CD4-positive, alpha-beta T cell (primary cell): ENCODE measurements around the gene RAB28. TPM values are rescaled to one million over a fixed set of nuclear protein-coding genes. Genes with fewer than 3 reads are reported as not detected.

Experiments
- ATAC-seq: fragments of 200-7000 bp; cut with Tn5 transposase; one replicate; pipeline ENCODE4 v1.10.0; 2022; ENCODE audit warnings: mild to moderate bottlenecking; ENCODE audit not compliant: poor library complexity
- CTCF ChIA-PET: fragments of 350-600 bp; sonication (Branson Sonifier 250); formaldehyde crosslinking; loops from one replicate; lab custom pipeline; 2021; ENCODE audit warnings: antibody characterized with exemption, inconsistent platforms; lab: Charles Lee
- POLR2A ChIA-PET: fragments of 350-600 bp; sonication (Branson Sonifier 250); formaldehyde crosslinking; loops from one replicate; lab custom pipeline; 2021; ENCODE audit warnings: antibody characterized with exemption, inconsistent platforms; lab: Charles Lee
- DNase-seq, 14 experiments: peaks; one replicate each; pipeline ENCODE4 v3.0.0-alpha.2; 2013 to 2020; ENCODE audit warnings: mixed read lengths in 2 of 14
- H3K27ac ChIP-seq, 2 donors: one replicate each; pipeline versions ENCODE4 v1.5.1 to v1.7.0; 2013; ENCODE audit warnings: low read length in 2 of 2, low read depth in 1 of 2, mild to moderate bottlenecking in 1 of 2
- H3K27me3 ChIP-seq, 2 experiments: 1 replicate in 1 of 2; 2 replicates in 1 of 2; pipeline versions ENCODE4 v1.6.1 to v1.7.0; 2013; ENCODE audit warnings: low read length in 2 of 2, control low read depth in 1 of 2, mild to moderate bottlenecking in 1 of 2, moderate library complexity in 1 of 2; ENCODE audit not compliant: insufficient read depth in 2 of 2, control insufficient read depth in 1 of 2
- H3K36me3 ChIP-seq: one replicate; pipeline ENCODE4 v1.6.1; 2013; ENCODE audit warnings: low read length, control low read depth; ENCODE audit not compliant: insufficient read depth
- H3K4me1 ChIP-seq: one replicate; pipeline ENCODE4 v1.6.1; 2013; ENCODE audit warnings: low read length, control low read depth; ENCODE audit not compliant: insufficient read depth
- H3K4me3 ChIP-seq: one replicate; pipeline ENCODE4 v1.5.1; 2013; ENCODE audit warnings: mild to moderate bottlenecking, low read length, moderate library complexity
- H3K9me3 ChIP-seq, 2 experiments: 1 replicate in 1 of 2; 2 replicates in 1 of 2; pipeline versions ENCODE4 v1.6.1 to v1.7.0; 2013; ENCODE audit warnings: low read length in 2 of 2, mild to moderate bottlenecking in 2 of 2, control low read depth in 1 of 2, moderate library complexity in 1 of 2; ENCODE audit not compliant: control insufficient read depth in 1 of 2, insufficient read depth in 1 of 2
- H3K27ac Mint-ChIP-seq: one replicate; pipeline ENCODE4 v1.8.0; 2020; ENCODE audit warnings: mixed read lengths
- H3K27me3 Mint-ChIP-seq: one replicate; pipeline ENCODE4 v1.8.0; 2021; ENCODE audit warnings: mixed read lengths
- H3K36me3 Mint-ChIP-seq: one replicate; pipeline ENCODE4 v1.8.0; 2021; ENCODE audit warnings: low read depth, mixed read lengths
- H3K4me1 Mint-ChIP-seq: one replicate; pipeline ENCODE4 v1.8.0; 2021; ENCODE audit warnings: low read depth, mixed read lengths
- H3K4me3 Mint-ChIP-seq: one replicate; pipeline ENCODE4 v1.8.0; 2020; ENCODE audit warnings: mild to moderate bottlenecking, mixed read lengths
- H3K9me3 Mint-ChIP-seq: one replicate; pipeline ENCODE4 v1.8.0; 2020; ENCODE audit warnings: mixed read lengths
- intact Hi-C, 2 experiments: fragments of 100-400 bp; cut with DNase I in 1 of 2; cut with micrococcal nuclease in 1 of 2; formaldehyde crosslinking; loops; one replicate each; pipeline versions ENCODE4 v1.15.1 to v1.9.0; 2023 to 2025; cut with DNase I, micrococcal nuclease
- total RNA-seq, 174 experiments: library from RNA in 2 of 174; stranded (reverse) in 2 of 174; gene quantifications; one replicate each; pipeline ENCODE4 v1.2.3 and lab custom pipeline; 2021 to 2026
- TF ChIP-seq, protein P1 (sequence below): fragments of 200-600 bp; IDR thresholded peaks from one replicate; pipeline ENCODE4 v1.8.0; 2022; ENCODE audit warnings: antibody characterized with exemption, mild to moderate bottlenecking

The RAB28 gene
- total RNA-seq, 2 experiments from 2014 or later, result 3.9 to 4.2 TPM

GRCh38 chr4:13325744-13326143 is 158.4 kb downstream of the RAB28 start:
- intact Hi-C loops, result no loop called here
- Mint-ChIP-seq H3K27me3 (no peaks in the 10 kb centered on the region), H3K4me3 (no peak overlapping the region), H3K27ac (no peak overlapping the region), H3K36me3 (peaks cover 53% of the 10 kb centered on the region), H3K4me1 (no peaks in the 10 kb centered on the region), H3K9me3 (peaks cover 7% of the 10 kb centered on the region)
- ChIA-PET CTCF (no interaction called here), POLR2A (no interaction called here)
- TF ChIP-seq, protein P1, sequence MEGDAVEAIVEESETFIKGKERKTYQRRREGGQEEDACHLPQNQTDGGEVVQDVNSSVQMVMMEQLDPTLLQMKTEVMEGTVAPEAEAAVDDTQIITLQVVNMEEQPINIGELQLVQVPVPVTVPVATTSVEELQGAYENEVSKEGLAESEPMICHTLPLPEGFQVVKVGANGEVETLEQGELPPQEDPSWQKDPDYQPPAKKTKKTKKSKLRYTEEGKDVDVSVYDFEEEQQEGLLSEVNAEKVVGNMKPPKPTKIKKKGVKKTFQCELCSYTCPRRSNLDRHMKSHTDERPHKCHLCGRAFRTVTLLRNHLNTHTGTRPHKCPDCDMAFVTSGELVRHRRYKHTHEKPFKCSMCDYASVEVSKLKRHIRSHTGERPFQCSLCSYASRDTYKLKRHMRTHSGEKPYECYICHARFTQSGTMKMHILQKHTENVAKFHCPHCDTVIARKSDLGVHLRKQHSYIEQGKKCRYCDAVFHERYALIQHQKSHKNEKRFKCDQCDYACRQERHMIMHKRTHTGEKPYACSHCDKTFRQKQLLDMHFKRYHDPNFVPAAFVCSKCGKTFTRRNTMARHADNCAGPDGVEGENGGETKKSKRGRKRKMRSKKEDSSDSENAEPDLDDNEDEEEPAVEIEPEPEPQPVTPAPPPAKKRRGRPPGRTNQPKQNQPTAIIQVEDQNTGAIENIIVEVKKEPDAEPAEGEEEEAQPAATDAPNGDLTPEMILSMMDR, result no peak
- no peak for ATAC-seq
- DNase-seq, result no peak
- peaks cover 7% of the 10 kb centered on the region for H3K36me3 ChIP-seq
- H3K4me1 ChIP-seq, result no peaks in the 10 kb centered on the region
- H3K27ac ChIP-seq, result no peak overlapping the region
- H3K9me3 ChIP-seq, result peaks cover 3 to 5% of the 10 kb centered on the region in 2 experiments
- H3K4me3 ChIP-seq, result no peak overlapping the region
- no peaks in the 10 kb centered on the region for H3K27me3 ChIP-seq

DNA sequence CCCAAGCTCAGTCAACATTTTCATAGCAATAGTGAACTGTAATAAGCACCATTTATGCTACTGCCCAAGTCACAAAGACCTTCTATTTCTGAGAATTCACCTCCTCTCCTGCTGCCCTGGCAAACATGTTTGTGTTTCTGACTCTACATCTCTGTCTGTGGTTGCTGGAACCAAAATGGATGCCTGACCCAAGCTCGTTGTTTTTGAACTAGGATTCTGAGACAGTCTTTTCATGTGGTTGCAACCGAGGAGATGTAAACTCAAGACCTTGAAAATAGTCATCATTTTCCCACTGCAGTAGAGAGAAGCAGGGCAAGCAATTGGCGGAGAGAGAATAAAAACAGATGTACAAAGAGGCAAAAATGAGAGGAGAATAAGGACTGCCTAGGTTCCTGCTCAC is 160.2 kb downstream of the RAB28 start:
- H3K36me3 Mint-ChIP-seq, result peaks cover 54% of the 10 kb centered on the region

GRCh38 chr4:13322681-13323101 is 161.4 kb downstream of the RAB28 start:
- no peak overlapping the region for H3K4me3 ChIP-seq
- H3K27ac ChIP-seq, result no peak overlapping the region
- CTCF ChIA-PET, result no interaction called here
- Mint-ChIP-seq H3K9me3 (peaks cover 9% of the 10 kb centered on the region), H3K4me1 (no peaks in the 10 kb centered on the region), H3K27ac (no peak overlapping the region), H3K27me3 (no peaks in the 10 kb centered on the region), H3K4me3 (no peak overlapping the region), H3K36me3 (peaks cover 54% of the 10 kb centered on the region)
- H3K36me3 ChIP-seq, result peaks cover 7% of the 10 kb centered on the region
- intact Hi-C loops, result no loop called here
- H3K27me3 ChIP-seq, result no peaks in the 10 kb centered on the region
- POLR2A ChIA-PET, result no interaction called here
- ATAC-seq (no peak), DNase-seq (no peak)
- H3K4me1 ChIP-seq, result no peaks in the 10 kb centered on the region
- TF ChIP-seq, protein P1, result no peak
- H3K9me3 ChIP-seq, result peaks cover 3 to 5% of the 10 kb centered on the region in 2 experiments

More for the DNA sequence above, 160.2 kb downstream of the RAB28 start:
- Histone ChIP-seq H3K4me1 (no peaks in the 10 kb centered on the region), H3K4me3 (no peak overlapping the region), H3K27ac (no peak overlapping the region), H3K27me3 (no peaks in the 10 kb centered on the region), H3K9me3 (peaks cover 3 to 5% of the 10 kb centered on the region in 2 experiments), H3K36me3 (peaks cover 7% of the 10 kb centered on the region)
- H3K27me3 Mint-ChIP-seq, result no peaks in the 10 kb centered on the region
- no peak overlapping the region for H3K4me3 Mint-ChIP-seq
- CTCF ChIA-PET, result no interaction called here
- POLR2A ChIA-PET, result no interaction called here
- TF ChIP-seq, protein P1, result no peak
- intact Hi-C loops, result no loop called here
- DNase-seq (no peak), ATAC-seq (no peak)
- no peaks in the 10 kb centered on the region for H3K4me1 Mint-ChIP-seq
- H3K27ac Mint-ChIP-seq, result no peak overlapping the region
- peaks cover 9% of the 10 kb centered on the region for H3K9me3 Mint-ChIP-seq

Other genes starting within 250 kb of the RAB28 start
- not detected for gene NKX3-2, start 60.2 kb upstream of the RAB28 start, total RNA-seq
- 10 to 100 TPM; 39.3 to 39.6 TPM for gene BOD1L1, start 143.4 kb upstream of the RAB28 start, total RNA-seq